H1 (cell line): Measurements from ENCODE around the gene RAB3GAP2.

Experiments
- BRCA1 ChIP-seq: IDR thresholded peaks from 2 replicates; pipeline ENCODE4 v1.6.1; 2012; ENCODE audit warnings: low read depth, low read length, improper control_type of control experiment
- CHD2 ChIP-seq: IDR thresholded peaks from 2 replicates; pipeline ENCODE4 v1.6.1; 2012; ENCODE audit warnings: low read length, improper control_type of control experiment
- CTCF ChIP-seq, 3 experiments: IDR thresholded peaks; 1 replicate in 2 of 3; 2 replicates in 1 of 3; pipeline versions ENCODE4 v1.5.1 to v1.6.1; 2011; ENCODE audit warnings: low read length in 3 of 3, mild to moderate bottlenecking in 3 of 3, inconsistent platforms in 2 of 3, low read depth in 1 of 3, moderate library complexity in 1 of 3; ENCODE audit not compliant: insufficient read depth in 1 of 3; ENCODE audit errors: control extremely low read depth in 1 of 3
- EP300 ChIP-seq, 2 experiments: IDR thresholded peaks; 1 replicate in 1 of 2; 2 replicates in 1 of 2; pipeline ENCODE4 v1.6.1; 2011 to 2012; ENCODE audit warnings: low read depth in 2 of 2, low read length in 2 of 2, mild to moderate bottlenecking in 2 of 2, borderline replicate concordance in 1 of 2, inconsistent platforms in 1 of 2, moderate library complexity in 1 of 2
- EZH2 ChIP-seq: fragments of 200-600 bp; sonication (generic); IDR thresholded peaks from 2 replicates; pipeline ENCODE4 v1.7.1; 2012; ENCODE audit warnings: low read depth, mild to moderate bottlenecking, moderate library complexity, low read length, inconsistent platforms; ENCODE audit not compliant: severe bottlenecking
- GABPA ChIP-seq: IDR thresholded peaks from 2 replicates; pipeline ENCODE4 v1.6.1; 2011; ENCODE audit warnings: mild to moderate bottlenecking, low read length, moderate library complexity, borderline replicate concordance; ENCODE audit not compliant: insufficient read depth
- HDAC2 ChIP-seq, 2 experiments: fragments of 300-600 bp in 1 of 2; sonication (generic) in 1 of 2; IDR thresholded peaks; 2 replicates each; pipeline ENCODE4 v1.6.1; 2011 to 2012; ENCODE audit warnings: low read depth in 2 of 2, low read length in 2 of 2, mild to moderate bottlenecking in 2 of 2, moderate library complexity in 2 of 2, borderline replicate concordance in 1 of 2, inconsistent platforms in 1 of 2
- MAFK ChIP-seq: IDR thresholded peaks from 2 replicates; pipeline ENCODE4 v1.6.1; 2012; ENCODE audit warnings: low read depth, mild to moderate bottlenecking, improper control_type of control experiment, low read length
- MAX ChIP-seq: IDR thresholded peaks from 2 replicates; pipeline ENCODE4 v1.6.1; 2012; ENCODE audit warnings: inconsistent platforms
- NANOG ChIP-seq: IDR thresholded peaks from 2 replicates; pipeline ENCODE4 v1.6.1; 2011; ENCODE audit warnings: low read length, low read depth, mild to moderate bottlenecking, inconsistent platforms; ENCODE audit not compliant: insufficient read depth, poor library complexity, severe bottlenecking
- POLR2A ChIP-seq, 2 experiments: IDR thresholded peaks; 1 replicate in 1 of 2; 2 replicates in 1 of 2; pipeline ENCODE4 v1.6.1; 2011; ENCODE audit warnings: low read depth in 2 of 2, low read length in 2 of 2, mild to moderate bottlenecking in 2 of 2; ENCODE audit errors: control extremely low read depth in 1 of 2
- SIRT6 ChIP-seq: IDR thresholded peaks from one replicate; pipeline ENCODE4 v1.7.1; 2012; ENCODE audit warnings: low read length, inconsistent platforms
- SP1 ChIP-seq: IDR thresholded peaks from 2 replicates; pipeline ENCODE4 v1.6.1; 2011; ENCODE audit warnings: low read depth, low read length
- YY1 ChIP-seq: IDR thresholded peaks from 2 replicates; pipeline ENCODE4 v1.6.1; 2011; ENCODE audit warnings: low read depth, mild to moderate bottlenecking, low read length

- no peak for TF ChIP-seq CTCF (IDR thresholded peaks at IDR 0.05; ENCODE audit: control extremely low read depth in 1 of 3, insufficient read depth in 1 of 3, low read depth in 1 of 3, low read length in 3 of 3)
- TF ChIP-seq MAX: no peak
- no peak for TF ChIP-seq NANOG
- TF ChIP-seq EZH2: no peak
- TF ChIP-seq SIRT6: no peak
- TF ChIP-seq SP1: no peak
- TF ChIP-seq GABPA: no peak
- TF ChIP-seq BRCA1: no peak
- TF ChIP-seq YY1: no peak
- no peak for TF ChIP-seq POLR2A (IDR thresholded peaks at IDR 0.05; ENCODE audit: control extremely low read depth in 1 of 2, low read depth in 2 of 2, low read length in 2 of 2)
- TF ChIP-seq CHD2: no peak
- TF ChIP-seq HDAC2 (IDR thresholded peaks at IDR 0.05; ENCODE audit: borderline replicate concordance in 1 of 2, low read depth in 2 of 2, low read length in 2 of 2): no peak
- no peak for TF ChIP-seq MAFK
- no peak for TF ChIP-seq EP300 (IDR thresholded peaks at IDR 0.05; ENCODE audit: borderline replicate concordance in 1 of 2, low read depth in 2 of 2, low read length in 2 of 2)
These were observed 24.7 kb upstream of the RAB3GAP2 start for GRCh38 chr1:220296981-220297380.
